Breast epithelium (tissue), 3 donors: ENCODE data around the gene MROH7.

Experiments used
- POLR2A ChIP-seq: fragments of 450-650 bp; IDR thresholded peaks from one replicate; pipeline ENCODE4 v1.6.1; 2016; ENCODE audit warnings: antibody characterized with exemption, mild to moderate bottlenecking, moderate library complexity
- TF ChIP-seq, protein P1 (sequence below), 3 donors: fragments of 450-650 bp; IDR thresholded peaks; one replicate each; pipeline ENCODE4 v1.5.1; 2016 to 2017; ENCODE audit warnings: antibody characterized with exemption in 3 of 3, mild to moderate bottlenecking in 3 of 3, moderate library complexity in 3 of 3

DNA sequence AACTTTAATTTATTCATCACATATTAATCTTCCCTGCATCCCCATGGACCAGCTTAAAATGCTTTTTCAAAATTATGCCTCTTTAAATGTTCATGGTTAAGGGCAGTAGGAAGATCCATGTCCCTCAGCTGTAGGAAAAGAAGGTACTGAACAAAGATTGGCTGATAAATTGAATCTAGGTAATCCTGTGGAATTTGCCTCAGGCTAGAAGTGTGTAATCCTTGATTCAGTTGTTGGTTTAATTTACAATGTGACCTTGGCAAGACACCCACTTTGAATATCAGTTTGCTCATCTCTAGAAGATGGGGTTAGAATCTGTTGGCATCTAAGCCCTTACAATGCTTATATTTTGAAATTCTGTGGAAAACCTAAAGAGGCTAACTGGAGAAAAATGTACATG lies 80.1 kb downstream of the MROH7 start:
- TF ChIP-seq, protein P1, sequence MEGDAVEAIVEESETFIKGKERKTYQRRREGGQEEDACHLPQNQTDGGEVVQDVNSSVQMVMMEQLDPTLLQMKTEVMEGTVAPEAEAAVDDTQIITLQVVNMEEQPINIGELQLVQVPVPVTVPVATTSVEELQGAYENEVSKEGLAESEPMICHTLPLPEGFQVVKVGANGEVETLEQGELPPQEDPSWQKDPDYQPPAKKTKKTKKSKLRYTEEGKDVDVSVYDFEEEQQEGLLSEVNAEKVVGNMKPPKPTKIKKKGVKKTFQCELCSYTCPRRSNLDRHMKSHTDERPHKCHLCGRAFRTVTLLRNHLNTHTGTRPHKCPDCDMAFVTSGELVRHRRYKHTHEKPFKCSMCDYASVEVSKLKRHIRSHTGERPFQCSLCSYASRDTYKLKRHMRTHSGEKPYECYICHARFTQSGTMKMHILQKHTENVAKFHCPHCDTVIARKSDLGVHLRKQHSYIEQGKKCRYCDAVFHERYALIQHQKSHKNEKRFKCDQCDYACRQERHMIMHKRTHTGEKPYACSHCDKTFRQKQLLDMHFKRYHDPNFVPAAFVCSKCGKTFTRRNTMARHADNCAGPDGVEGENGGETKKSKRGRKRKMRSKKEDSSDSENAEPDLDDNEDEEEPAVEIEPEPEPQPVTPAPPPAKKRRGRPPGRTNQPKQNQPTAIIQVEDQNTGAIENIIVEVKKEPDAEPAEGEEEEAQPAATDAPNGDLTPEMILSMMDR (IDR thresholded peaks at IDR 0.05), result no peak
- no peak for TF ChIP-seq POLR2A
